ENCODE results near the gene ASB13. TPM values are rescaled to one million over a fixed set of nuclear protein-coding genes. Genes with fewer than 3 reads are reported as not detected.

Gene ASB13
- total RNA-seq, 1 experiment from 2014 or later = 13.8 TPM

GRCh38 chr10:5668429-5668828, 2.0 kb upstream of the ASB13 start:
- Histone ChIP-seq H3K14ac (ENCODE audit: insufficient read depth, low read length) (no peak overlapping the region), H3K4ac (ENCODE audit: low read depth, low read length) (no peak overlapping the region), H3K9ac (ENCODE audit: extremely low read depth, insufficient read length, low read length) (no peak overlapping the region), H4K20me1 (ENCODE audit: control insufficient read depth, insufficient read depth, insufficient read length) (no peaks in the 10 kb centered on the region), H3K23me2 (ENCODE audit: insufficient read length, low read depth, low read length, poor library complexity, severe bottlenecking) (peaks cover 4% of the 10 kb centered on the region), H3K9me3 (ENCODE audit: control insufficient read depth, low read depth, low read length) (no peaks in the 10 kb centered on the region), H2AFZ (ENCODE audit: low read length) (no peak overlapping the region), H2AK5ac (ENCODE audit: insufficient read length, low read length) (no peak overlapping the region), H3K27me3 (ENCODE audit: insufficient read depth, low read length) (no peaks in the 10 kb centered on the region), H4K5ac (ENCODE audit: insufficient read length, low read depth, low read length) (no peak overlapping the region), H3K18ac (ENCODE audit: insufficient read length, low read depth, low read length) (no peak overlapping the region), H3K79me2 (ENCODE audit: insufficient read depth, low read length) (no peaks in the 10 kb centered on the region), H3K4me2 (ENCODE audit: insufficient read depth, insufficient read length, low read length) (no peak overlapping the region), H3T11ph (ENCODE audit: low read length) (no peak overlapping the region), H3K27ac (ENCODE audit: insufficient read length, low read depth, low read length) (no peak overlapping the region), H2BK120ac (ENCODE audit: low read depth, low read length, poor library complexity, severe bottlenecking) (no peak overlapping the region), H2BK12ac (ENCODE audit: insufficient read length, low read depth, low read length) (no peak overlapping the region), H2BK5ac (ENCODE audit: insufficient read length, low read length) (no peak overlapping the region), H4K91ac (ENCODE audit: insufficient read length, low read depth, low read length) (no peak overlapping the region), H3K23ac (ENCODE audit: insufficient read length, low read depth, low read length) (no peak overlapping the region), H4K8ac (replicated peaks; ENCODE audit: insufficient read length, low read depth, low read length) (no peak overlapping the region), H3K79me1 (ENCODE audit: insufficient read depth, low read depth, low read length, poor library complexity, severe bottlenecking) (no peaks in the 10 kb centered on the region), H3K56ac (ENCODE audit: insufficient read length, low read depth, low read length) (no peak overlapping the region), H2BK20ac (ENCODE audit: low read depth, low read length, poor library complexity, severe bottlenecking) (no peak overlapping the region), H3K4me1 (ENCODE audit: insufficient read depth, low read length) (peaks cover 10% of the 10 kb centered on the region; the same call in 1 of the 2 replicates), H2BK15ac (ENCODE audit: low read depth, low read length) (no peak overlapping the region)
- Mint-ChIP-seq H3K36me3 (ENCODE audit: insufficient read depth in 1 of 3, low read depth in 3 of 3) (no peaks in the 10 kb centered on the region; a peak in 1 of 7 replicates), H3K4me3 (no peak overlapping the region), H3K27me3 (ENCODE audit: low read depth) (peaks cover 13% of the 10 kb centered on the region), H3K4me1 (peaks cover 23 to 25% of the 10 kb centered on the region in 2 experiments), H3K9me3 (peaks cover 0 to 2% of the 10 kb centered on the region in 2 experiments; a peak in 2 of 5 replicates), H3K27ac (no peak overlapping the region)
- TF ChIP-seq, protein P1, sequence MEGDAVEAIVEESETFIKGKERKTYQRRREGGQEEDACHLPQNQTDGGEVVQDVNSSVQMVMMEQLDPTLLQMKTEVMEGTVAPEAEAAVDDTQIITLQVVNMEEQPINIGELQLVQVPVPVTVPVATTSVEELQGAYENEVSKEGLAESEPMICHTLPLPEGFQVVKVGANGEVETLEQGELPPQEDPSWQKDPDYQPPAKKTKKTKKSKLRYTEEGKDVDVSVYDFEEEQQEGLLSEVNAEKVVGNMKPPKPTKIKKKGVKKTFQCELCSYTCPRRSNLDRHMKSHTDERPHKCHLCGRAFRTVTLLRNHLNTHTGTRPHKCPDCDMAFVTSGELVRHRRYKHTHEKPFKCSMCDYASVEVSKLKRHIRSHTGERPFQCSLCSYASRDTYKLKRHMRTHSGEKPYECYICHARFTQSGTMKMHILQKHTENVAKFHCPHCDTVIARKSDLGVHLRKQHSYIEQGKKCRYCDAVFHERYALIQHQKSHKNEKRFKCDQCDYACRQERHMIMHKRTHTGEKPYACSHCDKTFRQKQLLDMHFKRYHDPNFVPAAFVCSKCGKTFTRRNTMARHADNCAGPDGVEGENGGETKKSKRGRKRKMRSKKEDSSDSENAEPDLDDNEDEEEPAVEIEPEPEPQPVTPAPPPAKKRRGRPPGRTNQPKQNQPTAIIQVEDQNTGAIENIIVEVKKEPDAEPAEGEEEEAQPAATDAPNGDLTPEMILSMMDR (conservative IDR thresholded peaks at IDR 0.05) = no peak
- DNase-seq = no peak
- no CpG with 5 or more reads among the region's 4 CpGs for WGBS (ENCODE audit: extremely low coverage, insufficient read length, low lambda C conversion rate)
